ENCODE measurements around the gene FARP2. TPM values are rescaled to one million over a fixed set of nuclear protein-coding genes. Genes with fewer than 3 reads are reported as not detected.
A peak's percentile ranks its signal among the peaks of the same experiment; 100 is the strongest.

FARP2 gene
- total RNA-seq, 1 donor from 2014 or later, result 65.0 TPM

GRCh38 chr2:241540771-241541561, 184.9 kb downstream of the FARP2 start:
- no peak overlapping the region for H3K27ac ChIP-seq (ENCODE audit: low read depth, low read length)

GRCh38 chr2:241541564-241542277, 185.6 kb downstream of the FARP2 start:
- no peaks in the 10 kb centered on the region for H3K36me3 ChIP-seq (ENCODE audit: insufficient read depth, low read length)
- peak overlapping the region; percentile 86 for H3K4me2 ChIP-seq (ENCODE audit: low read length)
- H3K27ac ChIP-seq (ENCODE audit: low read depth, low read length), result no peak overlapping the region
- H3K9ac ChIP-seq (ENCODE audit: low read length), result no peak overlapping the region
- no peak for FAIRE-seq
- H2AFZ ChIP-seq (ENCODE audit: low read depth, low read length), result peak overlapping the region; percentile 8
- H3K4me3 Mint-ChIP-seq (ENCODE audit: unreplicated experiment), result no peak overlapping the region
- no peak overlapping the region for H3K27ac Mint-ChIP-seq (ENCODE audit: unreplicated experiment)
- H3K9me3 ChIP-seq (ENCODE audit: insufficient read depth, low read depth, low read length), result no peaks in the 10 kb centered on the region
- peaks cover 4% of the 10 kb centered on the region for H3K4me1 Mint-ChIP-seq (ENCODE audit: low read depth, unreplicated experiment)
- H3K36me3 Mint-ChIP-seq (ENCODE audit: low read depth, unreplicated experiment), result no peaks in the 10 kb centered on the region
- DNase-seq (ENCODE audit: low read depth), result no peak
- TF ChIP-seq EZH2 (IDR thresholded peaks at IDR 0.05; ENCODE audit: insufficient read depth, low read length) (peak; percentile 62), CTCF (IDR thresholded peaks at IDR 0.05; ENCODE audit: insufficient read depth, low read depth, low read length) (no peak)
- H4K20me1 ChIP-seq (ENCODE audit: insufficient read depth, low read length), result no peaks in the 10 kb centered on the region
- no peak overlapping the region for H3K4me3 ChIP-seq (ENCODE audit: insufficient read depth, low read depth, low read length)
- H3K79me2 ChIP-seq (ENCODE audit: insufficient read depth, low read length), result no peaks in the 10 kb centered on the region
- H3K9me3 Mint-ChIP-seq (ENCODE audit: unreplicated experiment), result no peaks in the 10 kb centered on the region
- peaks cover 13% of the 10 kb centered on the region for H3K27me3 Mint-ChIP-seq (ENCODE audit: low read depth, unreplicated experiment)
- H3K4me1 ChIP-seq (ENCODE audit: insufficient read depth, low read length), result peaks cover 36% of the 10 kb centered on the region
- H3K27me3 ChIP-seq (ENCODE audit: insufficient read depth, low read length), result peaks cover 4% of the 10 kb centered on the region

More at GRCh38 chr2:241540771-241541561, 184.9 kb downstream of the FARP2 start:
- Histone ChIP-seq H3K79me2 (ENCODE audit: insufficient read depth, low read length) (no peaks in the 10 kb centered on the region), H3K4me3 (ENCODE audit: insufficient read depth, low read depth, low read length) (peak overlapping the region; percentile 55), H3K4me2 (ENCODE audit: low read length) (peak overlapping the region; percentile 86), H3K9me3 (ENCODE audit: insufficient read depth, low read depth, low read length) (no peaks in the 10 kb centered on the region), H2AFZ (ENCODE audit: low read depth, low read length) (peak overlapping the region; percentile 79), H3K9ac (ENCODE audit: low read length) (no peak overlapping the region), H3K27me3 (ENCODE audit: insufficient read depth, low read length) (peaks cover 4% of the 10 kb centered on the region), H3K36me3 (ENCODE audit: insufficient read depth, low read length) (no peaks in the 10 kb centered on the region), H3K4me1 (ENCODE audit: insufficient read depth, low read length) (peaks cover 28% of the 10 kb centered on the region), H4K20me1 (ENCODE audit: insufficient read depth, low read length) (no peaks in the 10 kb centered on the region)
- TF ChIP-seq CTCF (IDR thresholded peaks at IDR 0.05; ENCODE audit: insufficient read depth, low read depth, low read length), result no peak
- no peak for TF ChIP-seq EZH2 (IDR thresholded peaks at IDR 0.05; ENCODE audit: insufficient read depth, low read length)
- Mint-ChIP-seq H3K4me3 (ENCODE audit: unreplicated experiment) (peak overlapping the region; percentile 73), H3K27me3 (ENCODE audit: low read depth, unreplicated experiment) (peaks cover 15% of the 10 kb centered on the region), H3K9me3 (ENCODE audit: unreplicated experiment) (no peaks in the 10 kb centered on the region), H3K36me3 (ENCODE audit: low read depth, unreplicated experiment) (no peaks in the 10 kb centered on the region), H3K27ac (ENCODE audit: unreplicated experiment) (peak overlapping the region; percentile 88), H3K4me1 (ENCODE audit: low read depth, unreplicated experiment) (peaks cover 4% of the 10 kb centered on the region)
- DNase-seq (ENCODE audit: low read depth) (no peak), FAIRE-seq (no peak)

Data from astrocyte (in vitro differentiated cells and primary cell).